NCI-H1417 treated with DMSO at 0.1 percent for 48 hours (cell line): ENCODE data around the gene TCF7L1.
"Not testable (repeated sequence)": the region's sequence is repeated elsewhere in the genome, so short reads cannot be mapped to it uniquely, and the experiment has no call there.

Source experiments
- DNase-seq: peaks from one replicate; lab custom pipeline; 2025; lab: John Stamatoyannopoulos, UW

The TCF7L1 gene

DNA sequence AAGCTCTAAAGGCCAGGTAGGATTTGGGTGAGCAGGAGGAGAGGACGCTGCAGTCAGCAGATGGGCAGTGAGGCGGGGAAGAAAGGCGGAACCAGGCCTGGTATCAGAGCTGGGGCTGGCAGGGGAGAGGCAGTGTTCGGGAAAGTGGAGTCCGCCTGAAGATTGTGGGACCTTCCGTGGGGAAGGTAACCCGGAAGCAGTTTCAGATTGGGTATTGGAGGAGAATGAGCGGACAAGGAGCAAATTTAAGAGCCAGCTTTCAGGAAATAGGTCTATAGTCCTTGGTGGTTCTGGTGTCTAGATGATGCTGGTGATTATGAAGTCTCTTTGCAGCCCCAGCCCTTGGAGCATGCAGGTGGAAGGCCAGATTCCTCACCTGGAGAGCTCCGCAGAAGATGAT is 51.0 kb downstream of the TCF7L1 start:
- no peak for DNase-seq

- DNase-seq = no peak
These were observed 51.8 kb downstream of the TCF7L1 start for GRCh38 chr2:85184990-85185389.

- DNase-seq = no peak
These were observed 52.3 kb downstream of the TCF7L1 start for GRCh38 chr2:85185431-85185940.

DNA sequence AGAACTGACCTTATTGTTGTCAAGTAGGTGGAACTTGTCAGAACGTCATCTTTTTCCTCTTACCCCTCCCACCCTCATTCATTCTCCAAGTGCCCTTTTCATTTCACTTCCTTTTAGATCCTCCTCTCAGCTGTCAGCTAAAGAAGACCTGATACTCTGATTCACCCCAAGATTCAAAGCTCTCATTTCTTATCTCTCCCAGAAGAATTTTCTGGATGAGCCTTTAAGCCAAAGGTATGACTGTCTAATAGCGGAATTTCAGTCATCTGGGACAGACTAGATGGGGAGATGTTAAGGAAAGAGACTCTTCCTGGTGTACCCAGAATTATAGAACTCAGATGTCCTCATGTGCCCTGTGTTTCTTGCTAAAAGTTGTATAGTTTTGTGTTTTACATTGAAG is 53.9 kb downstream of the TCF7L1 start:
- DNase-seq = no peak

- DNase-seq = no peak
These were observed 55.7 kb downstream of the TCF7L1 start for GRCh38 chr2:85188852-85189251.

- DNase-seq = no peak
These were observed 56.5 kb downstream of the TCF7L1 start for GRCh38 chr2:85189606-85190270.

- no peak for DNase-seq
These were observed 58.0 kb downstream of the TCF7L1 start for GRCh38 chr2:85191157-85191556.

DNA sequence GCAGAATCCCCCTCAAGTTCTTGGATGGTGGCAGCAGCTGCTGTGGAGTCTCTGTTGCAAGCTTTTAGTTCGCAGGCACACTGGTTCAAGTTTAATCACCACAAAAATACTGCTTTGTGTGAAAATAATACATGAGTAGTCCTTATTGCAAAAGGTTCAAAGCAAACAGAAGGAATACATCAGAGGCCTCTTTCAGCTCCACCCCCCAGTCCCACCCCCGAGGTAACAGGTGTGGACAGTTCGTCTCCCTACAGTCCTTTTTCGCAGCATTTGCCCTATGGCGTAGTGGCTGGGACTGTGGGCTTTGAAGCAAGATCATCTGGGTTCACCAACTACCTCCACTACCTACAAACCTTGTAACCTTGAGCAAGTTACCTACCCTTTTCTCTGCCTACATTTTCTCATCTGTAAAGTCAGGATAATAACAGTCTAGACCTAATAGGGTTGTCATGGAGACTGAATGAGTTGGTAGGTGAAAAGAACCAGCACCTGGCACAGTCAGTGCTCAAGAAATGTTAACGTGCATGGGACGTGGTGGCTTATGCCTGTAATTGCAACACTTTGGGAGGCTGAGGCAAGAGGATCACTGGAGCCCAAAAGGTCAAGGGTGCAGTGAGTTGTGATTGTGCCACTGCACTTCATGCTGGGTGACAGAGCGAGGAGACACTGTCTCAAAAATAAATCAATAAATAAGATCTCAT is 61.7 kb downstream of the TCF7L1 start:
- DNase-seq = no peak

GRCh38 chr2:85195956-85196355 is 62.8 kb downstream of the TCF7L1 start:
- no peak for DNase-seq

DNA sequence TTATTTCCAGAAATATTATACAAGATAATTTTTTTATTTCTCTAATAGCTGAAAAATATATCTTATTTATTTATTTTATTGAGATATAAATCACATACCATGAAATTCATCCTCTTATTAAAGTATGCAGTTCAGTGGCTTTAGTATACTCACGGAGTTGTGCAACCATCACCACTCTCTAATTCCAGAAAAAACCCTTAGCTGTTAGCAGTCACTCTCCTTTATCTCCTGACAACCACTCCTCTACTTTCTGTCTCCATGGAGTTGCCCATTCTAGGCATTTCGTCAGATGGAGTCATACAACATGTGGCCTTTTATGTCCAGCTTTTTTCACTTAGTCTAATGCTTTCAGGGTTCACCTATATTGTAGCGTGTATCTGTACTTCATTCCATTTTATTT is 66.5 kb downstream of the TCF7L1 start:
- no peak for DNase-seq

- no peak for DNase-seq
These were observed 76.7 kb downstream of the TCF7L1 start for GRCh38 chr2:85209887-85210286.

DNA sequence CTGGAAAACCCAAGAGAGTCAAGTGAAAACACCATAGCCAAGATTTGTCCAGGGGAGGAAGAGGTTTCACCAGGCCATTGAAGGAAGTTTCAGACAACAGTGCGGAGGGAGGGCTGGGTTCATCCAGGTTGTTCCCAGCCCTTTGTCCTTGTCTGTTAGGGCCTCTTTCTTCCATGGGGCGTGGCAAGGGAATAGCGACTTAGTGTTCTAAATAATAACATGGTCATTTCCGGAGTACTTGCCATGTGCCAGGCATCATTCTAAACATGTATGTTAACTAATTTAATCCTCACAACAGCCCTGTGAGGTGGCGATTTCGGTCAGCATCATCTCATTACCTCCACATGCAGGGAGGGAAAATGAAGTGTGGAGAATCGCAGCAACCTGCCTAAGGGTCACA is 77.3 kb downstream of the TCF7L1 start:
- no peak for DNase-seq

DNA sequence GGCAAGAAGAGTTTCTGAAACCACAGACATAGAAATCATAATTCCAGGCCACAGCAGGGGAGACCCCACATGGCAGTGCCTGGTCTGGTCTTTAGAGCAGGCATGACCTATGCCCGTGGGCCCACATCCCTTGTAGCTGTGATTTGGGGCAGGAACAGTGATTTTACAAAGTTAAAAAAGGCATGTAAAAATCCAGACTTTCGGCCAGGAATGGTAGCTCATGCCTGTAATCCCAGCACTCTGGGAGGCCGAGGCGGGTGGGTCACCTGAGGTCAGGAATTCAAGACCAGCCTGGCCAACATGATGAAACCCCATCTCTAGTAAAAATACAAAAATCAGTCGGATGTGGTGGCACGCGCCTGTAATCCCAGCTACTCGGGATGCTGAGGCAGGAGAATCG is 78.4 kb downstream of the TCF7L1 start:
- not testable (repeated sequence) for DNase-seq

DNA sequence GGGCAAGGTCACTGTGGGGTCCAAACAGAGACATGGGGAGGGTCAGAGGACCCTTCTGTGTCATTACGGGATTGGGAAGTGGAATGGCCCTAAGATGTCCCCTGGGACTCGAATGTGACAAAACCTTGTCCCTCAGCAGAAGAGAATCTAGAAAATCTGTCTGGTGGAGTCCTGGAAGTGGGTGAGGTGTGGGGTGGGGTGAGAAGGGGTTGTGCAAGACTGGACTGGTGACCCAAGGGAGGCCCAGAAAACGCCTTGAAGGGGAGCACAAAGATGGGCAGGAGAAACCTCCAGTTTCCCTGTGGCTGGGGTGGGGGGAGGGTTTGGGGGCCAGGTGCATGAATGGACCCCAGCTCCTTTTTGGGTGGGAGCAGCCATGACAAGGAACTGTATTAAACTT is 79.6 kb downstream of the TCF7L1 start:
- no peak for DNase-seq

- DNase-seq = no peak
These were observed 80.2 kb downstream of the TCF7L1 start for GRCh38 chr2:85213404-85213803.

- DNase-seq = no peak
These were observed 80.8 kb downstream of the TCF7L1 start for GRCh38 chr2:85213901-85214512.

DNA sequence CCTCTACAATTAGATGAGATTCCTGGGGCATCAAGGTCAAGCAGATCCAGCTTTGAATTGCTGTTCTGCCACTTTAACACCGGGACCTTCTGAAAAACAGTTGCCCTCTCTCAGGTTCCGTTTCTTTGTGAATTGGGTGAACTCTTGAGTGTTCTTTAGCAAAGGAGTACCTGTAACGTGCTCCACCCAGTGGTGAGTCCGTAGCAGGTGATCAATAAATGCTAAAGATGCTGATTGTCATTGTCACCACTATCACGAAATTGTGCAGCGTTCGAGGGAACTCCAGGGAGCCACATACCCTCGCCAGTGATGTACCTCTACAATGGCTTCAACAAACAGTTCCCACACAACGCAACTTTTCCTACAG is 81.9 kb downstream of the TCF7L1 start:
- DNase-seq = no peak

DNA sequence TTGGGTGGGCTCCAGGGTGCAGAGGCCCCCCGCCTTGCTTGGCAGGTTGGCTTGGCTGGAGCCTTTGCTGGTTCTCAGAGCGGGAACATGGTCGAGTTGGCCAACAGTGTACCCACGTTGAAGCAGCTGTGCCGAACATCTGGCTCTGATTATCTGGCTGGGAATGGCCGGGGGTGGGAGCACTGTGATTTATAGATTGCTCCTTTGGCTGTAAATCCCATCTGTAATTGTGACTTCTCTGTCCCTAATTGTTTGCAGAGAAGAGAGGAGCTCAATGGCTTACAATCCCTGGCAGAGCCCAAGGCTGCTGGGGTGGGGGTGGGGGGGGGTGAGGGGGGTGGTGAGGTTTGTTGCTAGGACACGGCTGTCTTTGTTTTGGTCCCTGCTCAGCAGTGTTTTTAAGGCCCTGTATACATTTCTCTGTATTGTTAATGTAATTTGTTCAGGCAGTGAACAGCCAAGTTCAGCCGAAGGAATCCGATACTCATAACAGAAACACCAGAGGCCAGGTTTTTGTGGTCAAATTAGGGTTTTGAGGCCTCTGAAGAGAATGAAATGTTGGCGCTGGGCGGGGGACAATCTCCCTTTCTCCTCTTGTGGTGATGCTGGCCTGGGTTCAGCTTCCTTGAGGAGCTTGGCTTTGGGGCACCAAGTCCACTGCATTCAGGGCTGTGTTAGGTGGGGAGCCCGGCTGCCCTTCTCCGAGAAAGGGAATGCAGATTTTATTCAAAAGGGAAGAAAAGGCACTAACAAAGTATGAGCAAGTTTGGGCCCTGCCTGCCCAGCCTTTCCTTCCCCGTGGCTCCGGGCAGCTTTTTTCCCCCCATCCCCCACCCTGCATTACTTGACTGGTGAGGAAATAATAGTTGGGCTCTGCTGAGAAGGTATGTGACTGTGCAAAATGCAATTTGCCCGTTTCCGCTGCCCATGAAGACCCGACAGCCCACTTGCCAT is 82.5 kb downstream of the TCF7L1 start:
- DNase-seq = no peak

DNA sequence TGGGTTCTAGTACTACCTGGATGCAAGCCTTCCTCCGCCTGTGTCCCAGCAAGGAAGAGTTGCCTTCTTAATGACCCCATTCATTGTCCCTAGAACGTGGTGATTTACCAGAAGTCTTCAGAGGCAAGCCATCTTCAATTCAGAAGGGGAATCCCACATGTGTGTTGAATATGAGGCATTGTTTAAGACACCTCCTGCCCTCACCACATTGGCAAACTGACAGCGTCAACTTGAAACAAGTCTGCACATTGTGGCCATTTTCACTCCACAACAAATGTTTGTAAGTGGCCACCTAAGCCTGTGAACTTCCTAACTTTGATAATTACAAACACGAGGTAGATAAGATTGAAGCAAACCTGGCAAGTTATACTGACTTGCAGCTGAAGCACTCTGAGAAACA is 83.7 kb downstream of the TCF7L1 start:
- no peak for DNase-seq

GRCh38 chr2:85221067-85221691 is 88.0 kb downstream of the TCF7L1 start:
- no peak for DNase-seq

- no peak for DNase-seq
These were observed 89.6 kb downstream of the TCF7L1 start for GRCh38 chr2:85222792-85223191.

GRCh38 chr2:85226783-85227182 is 93.6 kb downstream of the TCF7L1 start:
- DNase-seq = no peak
